ENCODE measurements around the gene UBE3A.

DNA sequence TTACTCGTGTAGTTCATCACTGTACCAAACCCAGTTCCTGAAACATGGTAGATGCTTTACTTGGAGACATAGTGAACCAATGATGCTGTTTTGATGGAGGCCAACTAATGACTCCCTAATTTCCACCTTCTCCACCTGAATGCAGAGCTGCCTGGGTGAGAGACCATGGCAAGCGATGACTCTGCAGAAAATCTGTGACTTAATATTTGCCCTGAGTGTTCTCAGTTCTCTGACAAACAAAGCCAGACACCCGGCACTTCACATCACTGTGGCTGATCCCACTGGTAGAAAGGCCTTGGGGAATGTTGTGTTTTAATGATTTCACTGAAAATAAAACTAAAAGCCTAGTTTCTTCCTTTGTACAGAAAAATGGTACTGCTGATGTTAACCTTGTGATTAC is 39.5 kb upstream of the UBE3A start:
- TF ChIP-seq POLR2A (IDR thresholded peaks at IDR 0.05; ENCODE audit: low read length) (no peak), GATA1 (IDR thresholded peaks at IDR 0.05; ENCODE audit: low read depth, low read length) (no peak)

Data from erythroblast (primary cell).